ENCODE results near the gene PRMT9. TPM values are rescaled to one million over a fixed set of nuclear protein-coding genes. Genes with fewer than 3 reads are reported as not detected.

The PRMT9 gene
- total and polyA plus RNA-seq, 10 of the 15 experiments (the other 5 are each of a cell fraction or from before 2014, with no cell fraction given) = 4.1 to 11.8 (median 7.6) TPM

DNA sequence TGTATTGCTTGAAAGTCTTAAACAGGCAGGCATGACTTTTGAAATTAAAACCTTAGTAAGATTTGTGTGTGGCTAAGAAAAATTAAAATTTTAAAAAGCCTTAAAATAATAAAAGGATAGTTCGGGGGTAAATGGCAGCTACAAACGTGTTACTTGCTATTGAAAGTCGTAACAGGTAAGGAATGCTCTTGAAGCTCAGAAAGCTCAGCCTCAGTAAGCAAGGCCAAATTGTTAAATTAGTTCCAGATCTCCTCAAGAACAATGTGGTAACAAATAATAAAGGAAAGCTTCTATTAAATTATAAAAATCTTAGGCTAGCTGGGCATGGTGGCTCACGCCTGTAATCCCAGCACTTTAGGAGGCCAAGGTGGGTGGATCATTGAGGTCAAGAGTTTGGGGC lies 25.5 kb downstream of the PRMT9 start (continued):
- TF ChIP-seq, protein P1, sequence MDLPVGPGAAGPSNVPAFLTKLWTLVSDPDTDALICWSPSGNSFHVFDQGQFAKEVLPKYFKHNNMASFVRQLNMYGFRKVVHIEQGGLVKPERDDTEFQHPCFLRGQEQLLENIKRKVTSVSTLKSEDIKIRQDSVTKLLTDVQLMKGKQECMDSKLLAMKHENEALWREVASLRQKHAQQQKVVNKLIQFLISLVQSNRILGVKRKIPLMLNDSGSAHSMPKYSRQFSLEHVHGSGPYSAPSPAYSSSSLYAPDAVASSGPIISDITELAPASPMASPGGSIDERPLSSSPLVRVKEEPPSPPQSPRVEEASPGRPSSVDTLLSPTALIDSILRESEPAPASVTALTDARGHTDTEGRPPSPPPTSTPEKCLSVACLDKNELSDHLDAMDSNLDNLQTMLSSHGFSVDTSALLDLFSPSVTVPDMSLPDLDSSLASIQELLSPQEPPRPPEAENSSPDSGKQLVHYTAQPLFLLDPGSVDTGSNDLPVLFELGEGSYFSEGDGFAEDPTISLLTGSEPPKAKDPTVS (IDR thresholded peaks at IDR 0.05; ENCODE audit: low read depth, low read length) = no peak
- no peak for TF ChIP-seq RFX5 (IDR thresholded peaks at IDR 0.05; ENCODE audit: low read depth, low read length)
- no peak for TF ChIP-seq RAD51 (IDR thresholded peaks at IDR 0.05)
- no peak for TF ChIP-seq ZSCAN29 (IDR thresholded peaks at IDR 0.05)
- TF ChIP-seq, protein P2, sequence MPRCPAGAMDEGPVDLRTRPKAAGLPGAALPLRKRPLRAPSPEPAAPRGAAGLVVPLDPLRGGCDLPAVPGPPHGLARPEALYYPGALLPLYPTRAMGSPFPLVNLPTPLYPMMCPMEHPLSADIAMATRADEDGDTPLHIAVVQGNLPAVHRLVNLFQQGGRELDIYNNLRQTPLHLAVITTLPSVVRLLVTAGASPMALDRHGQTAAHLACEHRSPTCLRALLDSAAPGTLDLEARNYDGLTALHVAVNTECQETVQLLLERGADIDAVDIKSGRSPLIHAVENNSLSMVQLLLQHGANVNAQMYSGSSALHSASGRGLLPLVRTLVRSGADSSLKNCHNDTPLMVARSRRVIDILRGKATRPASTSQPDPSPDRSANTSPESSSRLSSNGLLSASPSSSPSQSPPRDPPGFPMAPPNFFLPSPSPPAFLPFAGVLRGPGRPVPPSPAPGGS (IDR thresholded peaks at IDR 0.05; ENCODE audit: borderline replicate concordance, insufficient read depth, low read depth, low read length, poor library complexity, severe bottlenecking) = no peak
- no peak for TF ChIP-seq TBL1XR1 (IDR thresholded peaks at IDR 0.05; ENCODE audit: low read depth, low read length)
- no peak for TF ChIP-seq SRF (IDR thresholded peaks at IDR 0.05; ENCODE audit: low read depth in 2 of 2, low read length in 2 of 2)
- TF ChIP-seq, protein P3, sequence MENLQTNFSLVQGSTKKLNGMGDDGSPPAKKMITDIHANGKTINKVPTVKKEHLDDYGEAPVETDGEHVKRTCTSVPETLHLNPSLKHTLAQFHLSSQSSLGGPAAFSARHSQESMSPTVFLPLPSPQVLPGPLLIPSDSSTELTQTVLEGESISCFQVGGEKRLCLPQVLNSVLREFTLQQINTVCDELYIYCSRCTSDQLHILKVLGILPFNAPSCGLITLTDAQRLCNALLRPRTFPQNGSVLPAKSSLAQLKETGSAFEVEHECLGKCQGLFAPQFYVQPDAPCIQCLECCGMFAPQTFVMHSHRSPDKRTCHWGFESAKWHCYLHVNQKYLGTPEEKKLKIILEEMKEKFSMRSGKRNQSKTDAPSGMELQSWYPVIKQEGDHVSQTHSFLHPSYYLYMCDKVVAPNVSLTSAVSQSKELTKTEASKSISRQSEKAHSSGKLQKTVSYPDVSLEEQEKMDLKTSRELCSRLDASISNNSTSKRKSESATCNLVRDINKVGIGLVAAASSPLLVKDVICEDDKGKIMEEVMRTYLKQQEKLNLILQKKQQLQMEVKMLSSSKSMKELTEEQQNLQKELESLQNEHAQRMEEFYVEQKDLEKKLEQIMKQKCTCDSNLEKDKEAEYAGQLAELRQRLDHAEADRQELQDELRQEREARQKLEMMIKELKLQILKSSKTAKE (IDR thresholded peaks at IDR 0.05; ENCODE audit: low read depth, poor library complexity, severe bottlenecking) = no peak
- no peak for TF ChIP-seq STAT1 (conservative IDR thresholded peaks at IDR 0.05)
- TF ChIP-seq, protein P4, sequence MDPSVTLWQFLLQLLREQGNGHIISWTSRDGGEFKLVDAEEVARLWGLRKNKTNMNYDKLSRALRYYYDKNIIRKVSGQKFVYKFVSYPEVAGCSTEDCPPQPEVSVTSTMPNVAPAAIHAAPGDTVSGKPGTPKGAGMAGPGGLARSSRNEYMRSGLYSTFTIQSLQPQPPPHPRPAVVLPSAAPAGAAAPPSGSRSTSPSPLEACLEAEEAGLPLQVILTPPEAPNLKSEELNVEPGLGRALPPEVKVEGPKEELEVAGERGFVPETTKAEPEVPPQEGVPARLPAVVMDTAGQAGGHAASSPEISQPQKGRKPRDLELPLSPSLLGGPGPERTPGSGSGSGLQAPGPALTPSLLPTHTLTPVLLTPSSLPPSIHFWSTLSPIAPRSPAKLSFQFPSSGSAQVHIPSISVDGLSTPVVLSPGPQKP (IDR thresholded peaks at IDR 0.05; ENCODE audit: low read depth, low read length) = no peak

Measured in GM12878 (cell line).